Ovary (tissue), 3 donors: ENCODE measurements around the gene WHRN.

Source experiments
- CTCF ChIP-seq, 3 donors: fragments of 450-650 bp in 2 of 3; fragments of 200-600 bp in 1 of 3; IDR thresholded peaks; one replicate each; pipeline versions ENCODE4 v1.5.1 to v1.8.0; 2016 to 2022; ENCODE audit warnings: antibody characterized with exemption in 3 of 3, mild to moderate bottlenecking in 1 of 3
- POLR2A ChIP-seq: fragments of 450-650 bp; IDR thresholded peaks from one replicate; pipeline ENCODE4 v1.6.1; 2017; ENCODE audit warnings: antibody characterized with exemption, mild to moderate bottlenecking, moderate library complexity
- donor health status: DM: no; HTN: no; CAD: no.

GRCh38 chr9:114513055-114513958 lies 8.0 kb upstream of the WHRN start:
- TF ChIP-seq CTCF (IDR thresholded peaks at IDR 0.05) (no peak), POLR2A (no peak)
